GM12878 (cell line): ENCODE data around the gene HGS. TPM values are rescaled to one million over a fixed set of nuclear protein-coding genes. Genes with fewer than 3 reads are reported as not detected.

Experiments
- ATAC-seq: fragments of 200-7000 bp; cut with Tn5 transposase; 3 replicates; pipeline ENCODE4 v1.9.1; 2020; ENCODE audit warnings: mild to moderate bottlenecking, moderate library complexity
- BruUV-seq: library from RNA; stranded (reverse); fragments of 400-500 nt; replicated peaks from 2 replicates; lab custom pipeline; 2021; lab: Mats Ljungman, UMichigan
- CTCF ChIA-PET: fragments of 300-600 bp; sonication (Branson Sonifier 250); formaldehyde crosslinking; extraction: SDS; loops from one replicate; lab custom pipeline; 2021; ENCODE audit warnings: inconsistent platforms; lab: Yijun Ruan, JAX
- POLR2A ChIA-PET: fragments of 350-600 bp; formaldehyde crosslinking; extraction: SDS; loops from one replicate; lab custom pipeline; 2021; ENCODE audit warnings: inconsistent platforms; lab: Charles Lee
- RAD21 ChIA-PET: fragments of 300-600 bp; sonication (Branson Sonifier 250); formaldehyde crosslinking; loops from one replicate; lab custom pipeline; 2023; ENCODE audit warnings: antibody characterized with exemption; ENCODE audit not compliant: unreplicated experiment; lab: Charles Lee
- SMC1A ChIA-PET: fragments of 300-600 bp; sonication (Branson Sonifier 250); formaldehyde crosslinking; loops from one replicate; lab custom pipeline; 2023; ENCODE audit not compliant: unreplicated experiment, uncharacterized antibody; lab: Charles Lee
- DNase-seq: peaks from one replicate; pipeline ENCODE4 v3.0.0-alpha.2; 2011; ENCODE audit warnings: low read depth, low spot score
- FAIRE-seq: peaks from 3 replicates; lab custom pipeline; 2011; peaks lifted over from hg19 to GRCh38; lab: Jason Lieb, UNC
- H2AFZ ChIP-seq: 2 replicates; pipeline ENCODE4 v1.6.0; 2011; ENCODE audit warnings: low read depth, low read length, control low read depth; ENCODE audit not compliant: control insufficient read depth
- H3K27ac ChIP-seq: 2 replicates; pipeline ENCODE4 v1.5.1; 2011; ENCODE audit warnings: control low read depth; ENCODE audit not compliant: control insufficient read depth, insufficient read depth
- H3K27me3 ChIP-seq, 2 experiments: replicated peaks in 1 of 2; 2 replicates each; pipeline versions ENCODE4 v1.6.0 to v1.6.1; 2011; ENCODE audit warnings: low read length in 1 of 2; ENCODE audit not compliant: control insufficient read depth in 2 of 2, insufficient read depth in 2 of 2
- H3K36me3 ChIP-seq, 2 experiments: 2 replicates each; pipeline ENCODE4 v1.5.1; 2011; ENCODE audit warnings: low read length in 1 of 2; ENCODE audit not compliant: control insufficient read depth in 2 of 2, insufficient read depth in 2 of 2
- H3K4me1 ChIP-seq: 2 replicates; pipeline ENCODE4 v1.6.1; 2011; ENCODE audit warnings: mild to moderate bottlenecking, low read length, moderate library complexity, mixed read lengths; ENCODE audit not compliant: control insufficient read depth, insufficient read depth
- H3K4me2 ChIP-seq: 2 replicates; pipeline ENCODE4 v1.6.0; 2011; ENCODE audit warnings: control low read depth; ENCODE audit not compliant: control insufficient read depth, insufficient read depth
- H3K4me3 ChIP-seq: fragments of 200-600 bp; sonication (generic); 2 replicates; pipeline ENCODE4 v1.5.1; 2016
- H3K79me2 ChIP-seq: 2 replicates; pipeline ENCODE4 v1.6.0; 2011; ENCODE audit warnings: low read length; ENCODE audit not compliant: control insufficient read depth, insufficient read depth
- H3K9ac ChIP-seq: 2 replicates; pipeline ENCODE4 v1.8.0; 2011; ENCODE audit warnings: low read length, control low read depth, mixed read lengths; ENCODE audit not compliant: control insufficient read depth, insufficient read depth
- H3K9me3 ChIP-seq: replicated peaks from 3 replicates; pipeline ENCODE4 v1.5.1; 2011; ENCODE audit warnings: mild to moderate bottlenecking, low read length; ENCODE audit not compliant: control insufficient read depth, insufficient read depth
- H4K20me1 ChIP-seq: 2 replicates; pipeline ENCODE4 v1.6.0; 2011; ENCODE audit not compliant: control insufficient read depth, insufficient read depth
- BCL3 ChIP-seq: IDR thresholded peaks from 2 replicates; pipeline ENCODE4 v1.6.1; 2011; ENCODE audit warnings: borderline replicate concordance, low read depth, mild to moderate bottlenecking, moderate library complexity, low read length; ENCODE audit not compliant: insufficient read depth, poor library complexity, severe bottlenecking
- CEBPB ChIP-seq, 2 experiments: fragments of 150-350 bp in 1 of 2; IDR thresholded peaks; 2 replicates each; pipeline ENCODE4 v1.6.1; 2012 to 2014; ENCODE audit warnings: low read depth in 2 of 2, low read length in 2 of 2, borderline replicate concordance in 1 of 2, inconsistent platforms in 1 of 2
- IRF4 ChIP-seq: IDR thresholded peaks from 2 replicates; pipeline ENCODE4 v1.6.1; 2011; ENCODE audit warnings: low read depth, low read length
- KAT2A ChIP-seq: conservative IDR thresholded peaks from 2 replicates; pipeline ENCODE4 v1.6.1; 2011; ENCODE audit warnings: low read depth, low read length; ENCODE audit not compliant: control insufficient read depth
- KDM1A ChIP-seq: fragments of 200-600 bp; sonication (generic); IDR thresholded peaks from 2 replicates; pipeline ENCODE4 v1.6.1; 2016; ENCODE audit warnings: borderline replicate concordance
- KLF5 ChIP-seq: fragments of 450-650 bp; IDR thresholded peaks from 2 replicates; pipeline ENCODE4 v1.6.1; 2014; ENCODE audit warnings: mild to moderate bottlenecking; ENCODE audit not compliant: partially characterized antibody
- NBN ChIP-seq: fragments of 450-650 bp; IDR thresholded peaks from 2 replicates; pipeline ENCODE4 v1.6.1; 2016
- PBX3 ChIP-seq: IDR thresholded peaks from 2 replicates; pipeline ENCODE4 v1.6.1; 2011; ENCODE audit warnings: mild to moderate bottlenecking, low read depth, low read length, moderate library complexity; ENCODE audit not compliant: insufficient replicate concordance
- TCF3 ChIP-seq: IDR thresholded peaks from 2 replicates; pipeline ENCODE4 v1.6.1; 2012; ENCODE audit warnings: low read depth, mild to moderate bottlenecking, low read length, borderline replicate concordance; ENCODE audit not compliant: insufficient read depth
- TCF7 ChIP-seq: IDR thresholded peaks from 2 replicates; pipeline ENCODE4 v1.6.1; 2014; ENCODE audit warnings: antibody characterized with exemption, borderline replicate concordance
- WGBS: methylation state at CpG from one replicate; pipeline ENCODE4 v1.1.6; 2016; ENCODE audit warnings: low lambda C conversion rate; ENCODE audit not compliant: insufficient replicate concordance, insufficient coverage; ENCODE audit errors: missing lambda C conversion rate; 5-methylcytosine and 5-hydroxymethylcytosine counted together
- in situ Hi-C: fragments of 300-500 bp; cut with MboI; formaldehyde crosslinking; loops from 9 replicates; pipeline ENCODE4 v1.14.3; 2018; ENCODE audit warnings: mixed read lengths
- intact Hi-C: fragments of 100-400 bp; cut with micrococcal nuclease; formaldehyde crosslinking; loops from one replicate; pipeline ENCODE4 v1.14.2; 2022; ENCODE audit not compliant: unreplicated experiment
- polyA plus RNA-seq, 11 experiments: library from polyadenylated mRNA; depleted of rRNA in 4 of 11; unstranded in 6 of 11; stranded (reverse) in 5 of 11; fragments of >200 nt; fragmentation: Nextera tagmentation in 4 of 11; fragmentation: Illumina TruSeq in 1 of 11; extraction: Ambion mirVana in 4 of 11; extraction: Trizol in 1 of 11; gene quantifications; 1 replicate in 1 of 11; 2 replicates in 10 of 11; pipeline versions ENCODE4 v1.2.1 to v1.2.3, GENCODE V29; 2011 to 2016; ENCODE audit warnings: inconsistent platforms in 2 of 11, missing spikeins in 2 of 11, low read depth in 1 of 11
- total RNA-seq, 4 experiments: library from RNA; depleted of rRNA in 3 of 4; stranded (reverse); fragments of >200 nt in 3 of 4; fragmentation: Illumina TruSeq in 1 of 4; extraction: Trizol in 1 of 4; gene quantifications; 2 replicates each; pipeline versions ENCODE4 v1.2.1 to v1.2.3, GENCODE V29; 2013 to 2021
- TF ChIP-seq, protein P1 (sequence below): IDR thresholded peaks from 2 replicates; pipeline ENCODE4 v1.6.1; 2012; ENCODE audit warnings: low read depth, low read length, improper control_type of control experiment
- TF ChIP-seq, protein P2 (sequence below): IDR thresholded peaks from 2 replicates; pipeline ENCODE4 v1.6.1; 2012; ENCODE audit warnings: mild to moderate bottlenecking, low read depth, low read length
- TF ChIP-seq, protein P3 (sequence below): IDR thresholded peaks from 2 replicates; pipeline ENCODE4 v1.6.1; 2011; ENCODE audit warnings: borderline replicate concordance, low read depth, mild to moderate bottlenecking, moderate library complexity, mixed read lengths, low read length; ENCODE audit not compliant: insufficient read depth; ENCODE audit errors: extremely low read length

HGS gene
- total and polyA plus RNA-seq, 10 of the 15 experiments (the other 5 are each of a cell fraction or from before 2014, with no cell fraction given): 2.2 to 85.6 (median 55.3) TPM

GRCh38 chr17:81702934-81703746 lies 19.3 kb downstream of the HGS start, which contains the start of gene MRPL12:
MRPL12 (plus strand) TSS chr17:81703367; CDS start chr17:81703502, 135 bp downstream.
- no peaks in the 10 kb centered on the region for H3K27me3 ChIP-seq
- no TSS peak for BruUV-seq
- ChIA-PET SMC1A (interaction anchor here (0.6 to 1.0 kb wide), 2 partner anchors 18 to 156 kb away, joined by 3 read pairs; no protein-coding TSS in a partner anchor), CTCF (interaction anchor here (1.2 to 2.7 kb wide), 4 partner anchors 8 to 102 kb away, joined by 3 to 9 read pairs (median 4); no protein-coding TSS in a partner anchor), RAD21 (interaction anchor here (0.7 to 1.6 kb wide), 5 partner anchors 8 to 33 kb away, joined by 3 to 5 read pairs (median 3); partner anchors contain the start of genes ARL16 and HGS), POLR2A (interaction anchor here (0.6 to 3.5 kb wide), 10 partner anchors 8 to 334 kb away, joined by 3 to 32 read pairs (median 4); partner anchors contain the start of genes ARL16, CCDC137, DCXR and FAAP100)
- H4K20me1 ChIP-seq: 0 out of 2 replicates have a peak, but pooled peaks cover 3% of the 10 kb centered on the region
- peak; percentile 95 for ATAC-seq
- H3K9ac ChIP-seq: peak within 1 kb of the TSS; percentile 89
- peak within 1 kb of the TSS; percentile 91 for H3K4me2 ChIP-seq
- peak; percentile 93 for FAIRE-seq
- WGBS: under 1% methylated on average over 84 of the region's 102 CpGs
- peak within 1 kb of the TSS; percentile 94 for H3K27ac ChIP-seq
- H3K36me3 ChIP-seq: peaks cover 16 to 28% of the 10 kb centered on the region in 2 experiments
- H2AFZ ChIP-seq: peak within 1 kb of the TSS; percentile 75
- peak; percentile 69 for DNase-seq
- peaks cover 8% of the 10 kb centered on the region for H3K4me1 ChIP-seq
- no peaks in the 10 kb centered on the region for H3K9me3 ChIP-seq
- in situ Hi-C loops (no loop called here), intact Hi-C loops (loop anchor here (2.0 kb wide), 1 partner anchor 20 kb away; the partner anchor contains the start of gene ARL16)
- peaks cover 45% of the 10 kb centered on the region for H3K79me2 ChIP-seq
- H3K4me3 ChIP-seq: peak within 1 kb of the TSS; percentile 85
- TF ChIP-seq NBN (peak; percentile 42; the same call in 1 of the 2 replicates), IRF4 (0 out of 2 replicates have a peak, but pooled peaks have one; percentile 46), PBX3 (no peak), TCF3 (0 out of 2 replicates have a peak, but pooled peaks have one; percentile 21), KDM1A (no peak), KAT2A (no peak), TCF7 (no peak), BCL3 (no peak), KLF5 (peak; percentile 45), CEBPB (IDR thresholded peaks at IDR 0.05; ENCODE audit: borderline replicate concordance in 1 of 2, low read depth in 2 of 2, low read length in 2 of 2) (no peak)
- TF ChIP-seq, protein P1, sequence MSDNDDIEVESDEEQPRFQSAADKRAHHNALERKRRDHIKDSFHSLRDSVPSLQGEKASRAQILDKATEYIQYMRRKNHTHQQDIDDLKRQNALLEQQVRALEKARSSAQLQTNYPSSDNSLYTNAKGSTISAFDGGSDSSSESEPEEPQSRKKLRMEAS: peak; percentile 86
- TF ChIP-seq, protein P2, sequence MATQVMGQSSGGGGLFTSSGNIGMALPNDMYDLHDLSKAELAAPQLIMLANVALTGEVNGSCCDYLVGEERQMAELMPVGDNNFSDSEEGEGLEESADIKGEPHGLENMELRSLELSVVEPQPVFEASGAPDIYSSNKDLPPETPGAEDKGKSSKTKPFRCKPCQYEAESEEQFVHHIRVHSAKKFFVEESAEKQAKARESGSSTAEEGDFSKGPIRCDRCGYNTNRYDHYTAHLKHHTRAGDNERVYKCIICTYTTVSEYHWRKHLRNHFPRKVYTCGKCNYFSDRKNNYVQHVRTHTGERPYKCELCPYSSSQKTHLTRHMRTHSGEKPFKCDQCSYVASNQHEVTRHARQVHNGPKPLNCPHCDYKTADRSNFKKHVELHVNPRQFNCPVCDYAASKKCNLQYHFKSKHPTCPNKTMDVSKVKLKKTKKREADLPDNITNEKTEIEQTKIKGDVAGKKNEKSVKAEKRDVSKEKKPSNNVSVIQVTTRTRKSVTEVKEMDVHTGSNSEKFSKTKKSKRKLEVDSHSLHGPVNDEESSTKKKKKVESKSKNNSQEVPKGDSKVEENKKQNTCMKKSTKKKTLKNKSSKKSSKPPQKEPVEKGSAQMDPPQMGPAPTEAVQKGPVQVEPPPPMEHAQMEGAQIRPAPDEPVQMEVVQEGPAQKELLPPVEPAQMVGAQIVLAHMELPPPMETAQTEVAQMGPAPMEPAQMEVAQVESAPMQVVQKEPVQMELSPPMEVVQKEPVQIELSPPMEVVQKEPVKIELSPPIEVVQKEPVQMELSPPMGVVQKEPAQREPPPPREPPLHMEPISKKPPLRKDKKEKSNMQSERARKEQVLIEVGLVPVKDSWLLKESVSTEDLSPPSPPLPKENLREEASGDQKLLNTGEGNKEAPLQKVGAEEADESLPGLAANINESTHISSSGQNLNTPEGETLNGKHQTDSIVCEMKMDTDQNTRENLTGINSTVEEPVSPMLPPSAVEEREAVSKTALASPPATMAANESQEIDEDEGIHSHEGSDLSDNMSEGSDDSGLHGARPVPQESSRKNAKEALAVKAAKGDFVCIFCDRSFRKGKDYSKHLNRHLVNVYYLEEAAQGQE: no peak
- TF ChIP-seq, protein P3, sequence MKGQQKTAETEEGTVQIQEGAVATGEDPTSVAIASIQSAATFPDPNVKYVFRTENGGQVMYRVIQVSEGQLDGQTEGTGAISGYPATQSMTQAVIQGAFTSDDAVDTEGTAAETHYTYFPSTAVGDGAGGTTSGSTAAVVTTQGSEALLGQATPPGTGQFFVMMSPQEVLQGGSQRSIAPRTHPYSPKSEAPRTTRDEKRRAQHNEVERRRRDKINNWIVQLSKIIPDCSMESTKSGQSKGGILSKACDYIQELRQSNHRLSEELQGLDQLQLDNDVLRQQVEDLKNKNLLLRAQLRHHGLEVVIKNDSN: no peak
